Kidney (tissue), 14 donors: ENCODE results near the gene DOCK7. TPM values are rescaled to one million over a fixed set of nuclear protein-coding genes. Genes with fewer than 3 reads are reported as not detected.
A peak's percentile ranks its signal among the peaks of the same experiment; 100 is the strongest.

Source experiments
- DNase-seq, 5 donors: peaks; one replicate each; pipeline ENCODE4 v3.0.0-alpha.2; 2013 to 2020
- FAIRE-seq: peaks from 2 replicates; lab custom pipeline; 2012; peaks lifted over from hg19 to GRCh38; lab: Jason Lieb, UNC
- H3K27ac ChIP-seq, 2 donors: one replicate each; pipeline ENCODE4 v1.7.0; 2013; ENCODE audit warnings: low read depth in 2 of 2, low read length in 2 of 2, inconsistent platforms in 1 of 2
- H3K27me3 ChIP-seq: one replicate; pipeline ENCODE4 v1.7.1; 2013; ENCODE audit warnings: low read length, inconsistent platforms; ENCODE audit not compliant: control insufficient read depth, insufficient read depth
- H3K36me3 ChIP-seq, 3 donors: one replicate each; pipeline versions ENCODE4 v1.7.0 to v1.7.1; 2013; ENCODE audit warnings: low read length in 3 of 3, control low read depth in 1 of 3, inconsistent platforms in 1 of 3; ENCODE audit not compliant: insufficient read depth in 3 of 3, control insufficient read depth in 2 of 3
- H3K4me1 ChIP-seq, 3 donors: one replicate each; pipeline versions ENCODE4 v1.7.0 to v1.7.1; 2013; ENCODE audit warnings: low read length in 3 of 3, inconsistent platforms in 1 of 3, low read depth in 1 of 3; ENCODE audit not compliant: control insufficient read depth in 2 of 3, insufficient read depth in 2 of 3
- H3K4me3 ChIP-seq, 3 donors: one replicate each; pipeline versions ENCODE4 v1.7.0 to v1.8.1; 2013; ENCODE audit warnings: low read length in 3 of 3, control low read depth in 1 of 3, inconsistent platforms in 1 of 3
- H3K9ac ChIP-seq, 3 donors: one replicate each; pipeline versions ENCODE4 v1.7.0 to v1.7.1; 2013; ENCODE audit warnings: low read length in 3 of 3, control low read depth in 1 of 3, inconsistent platforms in 1 of 3
- H3K9me3 ChIP-seq, 3 donors: one replicate each; pipeline versions ENCODE4 v1.7.0 to v1.7.1; 2013; ENCODE audit warnings: low read length in 3 of 3, control low read depth in 1 of 3, inconsistent platforms in 1 of 3; ENCODE audit not compliant: control insufficient read depth in 2 of 3, insufficient read depth in 1 of 3
- CTCF ChIP-seq: IDR thresholded peaks from 3 replicates; pipeline ENCODE4 v1.5.1; 2012; ENCODE audit warnings: mild to moderate bottlenecking, moderate library complexity, borderline replicate concordance; ENCODE audit not compliant: insufficient read depth; ENCODE audit errors: extremely low read depth
- intact Hi-C: fragments of 100-400 bp; cut with DNase I; formaldehyde crosslinking; loops from one replicate; pipeline ENCODE4 v1.11.1; 2022
- polyA plus RNA-seq: library from polyadenylated mRNA; stranded (reverse); fragments of 350-450 nt; fragmentation: Illumina TruSeq; extraction: RNeasy Lipid Tissue Mini Kit (QIAGEN cat#74804); gene quantifications from one replicate; pipeline ENCODE4 v1.2.3, GENCODE V29; 2014; ENCODE audit warnings: low read depth, low replicate concordance; ENCODE audit not compliant: insufficient read depth
- total RNA-seq: library from RNA; stranded (reverse); fragmentation: NEBNext Ultra II Directional; extraction: Animal tissue kit (Norgen Biotek cat#: 25700); gene quantifications from one replicate; pipeline ENCODE4 v1.2.1, GENCODE V29; 2021
- donor health status: control.
- donor health status: control.
- donor health status: control.
- donor health status: control.
- donor health status: control.
- donor health status: DM: yes; HTN: yes; CAD: no.
- donor health status: Normal renal cell carcinoma (clear cell type).

Gene DOCK7
- total and polyA plus RNA-seq, 2 donors from 2014 or later, result 11.0 to 34.0 TPM

DNA sequence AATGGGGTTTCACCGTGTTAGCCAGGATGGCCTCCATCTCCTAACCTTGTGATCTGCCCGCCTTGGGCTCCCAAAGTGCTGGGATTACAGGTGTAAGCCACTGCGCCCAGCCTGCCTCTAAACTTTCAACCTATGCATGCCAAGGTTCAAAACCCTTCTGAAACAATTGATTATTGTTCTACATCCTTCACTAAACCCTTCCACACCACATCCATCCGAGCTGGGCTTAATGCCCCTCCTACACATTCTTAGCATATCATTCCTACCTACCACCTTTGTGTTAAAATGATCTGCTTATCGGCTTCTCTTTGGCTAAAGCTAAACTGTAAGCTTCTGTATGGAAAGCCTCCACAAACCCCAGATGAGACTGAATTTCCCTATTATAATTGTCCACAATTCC is 40.8 kb upstream of the DOCK7 start:
- peaks cover 0 to 3% (median 2%) of the 10 kb centered on the region in 3 donors for H3K4me1 ChIP-seq
- no peak overlapping the region for H3K4me3 ChIP-seq
- intact Hi-C loops, result no loop called here
- no peaks in the 10 kb centered on the region for H3K36me3 ChIP-seq
- DNase-seq (no peak), FAIRE-seq (no peak)
- no peaks in the 10 kb centered on the region for H3K27me3 ChIP-seq
- no peak overlapping the region for H3K9ac ChIP-seq
- no peak for TF ChIP-seq CTCF
- H3K9me3 ChIP-seq, result no peaks in the 10 kb centered on the region
- H3K27ac ChIP-seq, result no peak overlapping the region

DNA sequence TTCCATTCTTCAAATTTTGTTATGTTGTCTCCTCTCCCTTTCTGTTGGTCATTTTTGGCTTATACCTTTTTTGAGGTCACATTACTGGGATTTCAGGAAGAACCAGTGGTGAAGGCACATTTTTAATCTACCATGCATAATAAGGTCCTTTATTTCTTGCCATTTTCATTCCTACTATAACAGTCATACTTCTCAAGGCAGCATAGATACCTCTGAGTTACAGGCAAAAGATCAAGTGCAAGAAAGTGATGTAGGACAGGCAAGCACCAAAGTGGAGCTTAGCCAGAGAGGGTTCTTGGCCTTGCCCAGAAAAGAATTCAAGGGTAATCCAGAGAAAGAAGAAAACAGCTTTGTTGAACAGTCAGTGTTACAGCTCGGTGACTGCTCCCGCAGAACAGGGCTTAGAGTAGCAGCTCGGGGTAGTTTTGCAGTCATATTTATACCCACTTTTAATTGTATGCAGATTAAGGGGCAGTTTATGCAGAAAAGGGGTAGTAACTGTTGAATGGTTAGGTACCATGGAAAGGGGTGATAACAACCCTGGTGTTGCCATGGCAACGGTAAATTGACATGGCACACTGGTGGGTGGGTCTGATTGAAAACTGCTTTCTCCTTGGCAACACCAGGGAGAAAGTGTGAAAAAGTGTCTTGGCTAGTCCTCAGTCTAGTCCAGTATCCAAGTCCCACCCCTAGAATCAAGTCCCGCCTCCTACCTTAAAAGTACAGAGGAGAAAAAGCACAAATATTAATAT is 39.6 kb upstream of the DOCK7 start:
- FAIRE-seq (no peak), DNase-seq (peak in 1 of 5 donors; percentile 20)
- Histone ChIP-seq H3K4me1 (peaks cover 0 to 3% (median 0%) of the 10 kb centered on the region in 3 donors), H3K27me3 (no peaks in the 10 kb centered on the region), H3K36me3 (no peaks in the 10 kb centered on the region), H3K9ac (no peak overlapping the region), H3K4me3 (no peak overlapping the region), H3K9me3 (no peaks in the 10 kb centered on the region), H3K27ac (no peak overlapping the region)
- no peak for TF ChIP-seq CTCF
- intact Hi-C loops, result no loop called here

DNA sequence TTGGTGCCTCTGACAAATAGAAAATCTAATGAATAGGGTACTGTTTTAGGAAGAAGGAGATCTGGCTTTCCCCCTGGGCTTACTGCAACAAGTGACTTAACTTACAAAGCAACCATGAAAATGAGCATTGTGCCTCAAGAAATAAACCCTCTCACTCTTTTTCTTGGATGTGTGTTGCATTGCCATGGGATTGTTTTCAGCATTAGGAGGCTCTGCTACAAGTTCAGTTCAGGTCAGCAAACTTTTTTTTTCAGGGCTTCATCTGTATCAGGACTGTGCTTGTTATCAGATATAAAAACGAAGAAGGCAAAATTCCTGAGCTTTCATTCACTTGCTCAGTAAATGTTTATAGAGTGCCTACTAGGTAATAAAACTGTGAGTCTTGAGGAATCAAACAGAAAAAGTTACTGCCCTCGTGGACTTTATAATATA is 37.8 kb upstream of the DOCK7 start:
- Histone ChIP-seq H3K4me1 (peaks cover 0 to 7% (median 0%) of the 10 kb centered on the region in 3 donors), H3K36me3 (no peaks in the 10 kb centered on the region), H3K9ac (no peak overlapping the region), H3K4me3 (no peak overlapping the region), H3K27me3 (no peaks in the 10 kb centered on the region), H3K9me3 (no peaks in the 10 kb centered on the region), H3K27ac (no peak overlapping the region)
- no peak for TF ChIP-seq CTCF
- DNase-seq (no peak), FAIRE-seq (no peak)
- intact Hi-C loops, result no loop called here

DNA sequence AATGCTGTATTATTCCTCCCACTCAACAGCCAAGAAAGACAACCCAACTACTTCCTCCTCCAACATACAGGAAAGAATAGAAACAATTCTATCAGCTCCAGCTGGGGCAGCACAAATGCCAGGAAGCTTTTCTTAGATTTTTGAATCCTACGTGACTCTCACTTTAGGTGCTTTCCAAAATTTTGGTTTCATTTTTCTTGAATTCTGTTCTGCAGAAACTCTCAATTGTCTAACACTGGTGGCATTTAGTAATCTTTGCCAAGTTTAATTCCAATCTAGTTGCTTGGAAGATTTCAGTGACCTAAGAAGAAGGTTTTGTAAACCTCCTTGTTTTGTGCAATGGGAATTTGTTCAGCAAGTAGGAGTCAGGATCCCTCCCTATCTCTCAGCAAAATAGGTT is 37.1 kb upstream of the DOCK7 start:
- H3K4me1 ChIP-seq, result peaks cover 0 to 9% (median 0%) of the 10 kb centered on the region in 3 donors
- intact Hi-C loops, result no loop called here
- FAIRE-seq (no peak), DNase-seq (no peak)
- no peaks in the 10 kb centered on the region for H3K36me3 ChIP-seq
- H3K27ac ChIP-seq, result no peak overlapping the region
- H3K4me3 ChIP-seq, result no peak overlapping the region
- no peak for TF ChIP-seq CTCF
- H3K27me3 ChIP-seq, result no peaks in the 10 kb centered on the region
- H3K9ac ChIP-seq, result no peak overlapping the region
- no peaks in the 10 kb centered on the region for H3K9me3 ChIP-seq
